Loucy (cell line): ENCODE data around the gene TXNDC16.

Experiments used
- H2AFZ ChIP-seq: fragments of 200-600 bp; sonication (generic); 2 replicates; pipeline ENCODE4 v1.6.0; 2016; ENCODE audit warnings: antibody characterized with exemption, mild to moderate bottlenecking, low read length, moderate library complexity
- H3F3A ChIP-seq: fragments of 200-600 bp; 2 replicates; pipeline ENCODE4 v1.6.0; 2016; ENCODE audit warnings: antibody characterized with exemption, low read depth, mild to moderate bottlenecking
- H3K27me3 ChIP-seq: fragments of 200-600 bp; sonication (generic); 2 replicates; pipeline ENCODE4 v1.6.1; 2014; ENCODE audit warnings: low read length, mild to moderate bottlenecking; ENCODE audit not compliant: insufficient read depth, poor library complexity, severe bottlenecking
- H3K36me3 ChIP-seq: fragments of 200-600 bp; sonication (generic); 2 replicates; pipeline ENCODE4 v1.6.1; 2016; ENCODE audit warnings: low read length; ENCODE audit not compliant: insufficient read depth
- H3K4me1 ChIP-seq: fragments of 200-600 bp; sonication (generic); 2 replicates; pipeline ENCODE4 v1.5.1; 2014; ENCODE audit warnings: low read length, mild to moderate bottlenecking; ENCODE audit not compliant: insufficient read depth, poor library complexity, severe bottlenecking
- H3K4me2 ChIP-seq: fragments of 200-600 bp; sonication (generic); 2 replicates; pipeline ENCODE4 v1.6.0; 2014; ENCODE audit warnings: antibody characterized with exemption, low read length, low read depth, mild to moderate bottlenecking; ENCODE audit not compliant: poor library complexity, severe bottlenecking
- H3K4me3 ChIP-seq: fragments of 200-600 bp; sonication (generic); 2 replicates; pipeline ENCODE4 v1.5.1; 2014; ENCODE audit warnings: low read length, mild to moderate bottlenecking, mixed read lengths; ENCODE audit not compliant: poor library complexity, severe bottlenecking
- H3K79me2 ChIP-seq: fragments of 200-600 bp; sonication (generic); 2 replicates; pipeline ENCODE4 v1.6.1; 2014; ENCODE audit warnings: low read length; ENCODE audit not compliant: insufficient read depth
- H3K9ac ChIP-seq: fragments of 200-600 bp; sonication (generic); 2 replicates; pipeline ENCODE4 v1.6.0; 2014; ENCODE audit warnings: mild to moderate bottlenecking, low read depth, low read length, moderate library complexity; ENCODE audit not compliant: poor library complexity, severe bottlenecking
- H3K9me2 ChIP-seq: fragments of 200-600 bp; sonication (generic); replicated peaks from 2 replicates; pipeline ENCODE4 v1.6.1; 2016; ENCODE audit warnings: low read depth, low read length, mixed read lengths
- H3K9me3 ChIP-seq: fragments of 200-600 bp; sonication (generic); 2 replicates; pipeline ENCODE4 v1.6.1; 2014; ENCODE audit warnings: mild to moderate bottlenecking, antibody characterized with exemption, low read length, low read depth; ENCODE audit not compliant: insufficient read depth
- H4K20me1 ChIP-seq: fragments of 200-600 bp; sonication (generic); 2 replicates; pipeline ENCODE4 v1.6.0; 2014; ENCODE audit warnings: antibody characterized with exemption, low read length, mild to moderate bottlenecking; ENCODE audit not compliant: insufficient read depth, poor library complexity, severe bottlenecking
- CTCF ChIP-seq: fragments of 200-600 bp; sonication (generic); conservative IDR thresholded peaks from 2 replicates; pipeline ENCODE4 v1.5.1; 2014; ENCODE audit warnings: mild to moderate bottlenecking, antibody characterized with exemption, low read length
- EZH2phosphoT487 ChIP-seq: fragments of 200-600 bp; IDR thresholded peaks from 2 replicates; pipeline ENCODE4 v1.6.1; 2018; ENCODE audit warnings: antibody characterized with exemption, mild to moderate bottlenecking, moderate library complexity, borderline replicate concordance

The TXNDC16 gene

GRCh38 chr14:52550661-52551060 lies 1.6 kb downstream of the TXNDC16 start:
- no peaks in the 10 kb centered on the region for H3K27me3 ChIP-seq
- peaks cover 3% of the 10 kb centered on the region for H4K20me1 ChIP-seq
- H3K4me2 ChIP-seq: peak overlapping the region; percentile 98
- peaks cover 56% of the 10 kb centered on the region for H3K79me2 ChIP-seq
- H3K9ac ChIP-seq: peak overlapping the region; percentile 86
- no peaks in the 10 kb centered on the region for H3K9me2 ChIP-seq
- no peaks in the 10 kb centered on the region for H3K36me3 ChIP-seq
- H3K4me1 ChIP-seq: peaks cover 66% of the 10 kb centered on the region
- H2AFZ ChIP-seq: no peak overlapping the region
- H3K9me3 ChIP-seq: no peaks in the 10 kb centered on the region
- H3K4me3 ChIP-seq: peak overlapping the region; percentile 95
- H3F3A ChIP-seq: no peaks in the 10 kb centered on the region
- TF ChIP-seq EZH2phosphoT487 (no peak), CTCF (no peak)

GRCh38 chr14:52547526-52547925 lies 4.8 kb downstream of the TXNDC16 start:
- H3K4me2 ChIP-seq: peak overlapping the region; percentile 59
- H3K27me3 ChIP-seq: no peaks in the 10 kb centered on the region
- peak overlapping the region; percentile 37 for H3K4me3 ChIP-seq
- H2AFZ ChIP-seq: no peak overlapping the region
- H4K20me1 ChIP-seq: no peaks in the 10 kb centered on the region
- H3K79me2 ChIP-seq: peaks cover 39% of the 10 kb centered on the region
- H3K4me1 ChIP-seq: peaks cover 56% of the 10 kb centered on the region
- no peaks in the 10 kb centered on the region for H3F3A ChIP-seq
- H3K9me3 ChIP-seq: no peaks in the 10 kb centered on the region
- peak overlapping the region; percentile 51 for H3K9ac ChIP-seq
- H3K36me3 ChIP-seq: no peaks in the 10 kb centered on the region
- no peaks in the 10 kb centered on the region for H3K9me2 ChIP-seq
- no peak for TF ChIP-seq EZH2phosphoT487
- 0 out of 2 replicates have a peak, but pooled peaks have one; percentile 11 for TF ChIP-seq CTCF

GRCh38 chr14:52547027-52547426 lies 5.3 kb downstream of the TXNDC16 start:
- Histone ChIP-seq H2AFZ (0 out of 2 replicates have a peak overlapping the region, but pooled peaks have one; percentile 8), H3K9ac (peak overlapping the region; percentile 51), H3K9me2 (no peaks in the 10 kb centered on the region), H3K36me3 (no peaks in the 10 kb centered on the region), H4K20me1 (no peaks in the 10 kb centered on the region), H3K79me2 (peaks cover 39% of the 10 kb centered on the region), H3K4me3 (peak overlapping the region; percentile 37), H3F3A (no peaks in the 10 kb centered on the region), H3K27me3 (no peaks in the 10 kb centered on the region), H3K9me3 (no peaks in the 10 kb centered on the region), H3K4me1 (peaks cover 56% of the 10 kb centered on the region), H3K4me2 (peak overlapping the region; percentile 59)
- TF ChIP-seq EZH2phosphoT487 (no peak), CTCF (no peak)
